ENCODE data around the gene GPRIN1. TPM values are rescaled to one million over a fixed set of nuclear protein-coding genes. Genes with fewer than 3 reads are reported as not detected.

The GPRIN1 gene
- total RNA-seq (under 1 TPM; 0.08 to 0.32 (median 0.20) TPM), polyA plus RNA-seq (under 1 TPM; 0.13 to 0.50 TPM)
- long read RNA-seq, donor 1, result 0 reads
- long read RNA-seq, donor 2, full-length matches to known transcripts, result 3 of 3 reads
- long read RNA-seq, donor 2, partial matches to known transcripts, result 0 of 3 reads
- long read RNA-seq, donor 2, other reads (novel, unspliced or antisense), result 0 of 3 reads
- long read RNA-seq, donor 3, full-length matches to known transcripts, result 1 of 1 reads
- long read RNA-seq, donor 3, partial matches to known transcripts, result 0 of 1 reads
- long read RNA-seq, donor 3, other reads (novel, unspliced or antisense), result 0 of 1 reads

GRCh38 chr5:176609724-176610434, at the start of gene GPRIN1:
TSS of gene GPRIN1 (minus strand) at chr5:176610156. CDS start at chr5:176599834, 10,322 bp downstream.
- Histone ChIP-seq H3K27me3 (peaks cover 2% of the 10 kb centered on the region), H3K4me1 (ENCODE audit: insufficient read depth) (peaks cover 4% of the 10 kb centered on the region), H3K36me3 (no peaks in the 10 kb centered on the region), H3K27ac (no peak within 1 kb of the TSS), H3K9me3 (no peaks in the 10 kb centered on the region), H3K4me3 (peak within 1 kb of the TSS; percentile 11)
- intact Hi-C loops (cut with DNase I), result no loop called here
- TF ChIP-seq CTCF (IDR thresholded peaks at IDR 0.05) (no peak), POLR2A (IDR thresholded peaks at IDR 0.05) (no peak), EP300 (IDR thresholded peaks at IDR 0.05) (no peak)
- WGBS, 3 donors, result 0 to 2% (median 1%) methylated on average over 22 to 101 of the region's 101 CpGs
- DNase-seq, result no peak

GRCh38 chr5:176659512-176659839, 49.5 kb upstream of the GPRIN1 start:
- Histone ChIP-seq H3K27ac (peak overlapping the region in 1 of 2 donors; percentile 47), H3K4me3 (no peak overlapping the region), H3K36me3 (no peaks in the 10 kb centered on the region), H3K27me3 (no peaks in the 10 kb centered on the region), H3K9me3 (no peaks in the 10 kb centered on the region), H3K4me1 (ENCODE audit: insufficient read depth) (peaks cover 9% of the 10 kb centered on the region)
- DNase-seq, result no peak
- intact Hi-C loops (cut with DNase I), result loop anchor here in 1 of 4 donors (5.0 kb wide), 1 partner anchor 453 kb away; no protein-coding TSS in a partner anchor
- 55 to 64% (median 59%) methylated on average over 7 of the region's 7 CpGs for WGBS, 3 donors
- no peak for TF ChIP-seq POLR2A (IDR thresholded peaks at IDR 0.05)
- no peak for TF ChIP-seq EP300 (IDR thresholded peaks at IDR 0.05)
- no peak for TF ChIP-seq CTCF (IDR thresholded peaks at IDR 0.05)

GRCh38 chr5:176658817-176659511, 49.0 kb upstream of the GPRIN1 start:
- WGBS, 3 donors, result 30 to 54% (median 42%) methylated on average over 11 of the region's 11 CpGs
- H3K4me3 ChIP-seq, result no peak overlapping the region
- no peak for TF ChIP-seq POLR2A (IDR thresholded peaks at IDR 0.05)
- TF ChIP-seq EP300 (IDR thresholded peaks at IDR 0.05), result no peak
- no peak for TF ChIP-seq CTCF (IDR thresholded peaks at IDR 0.05)
- no peaks in the 10 kb centered on the region for H3K27me3 ChIP-seq
- peak overlapping the region in 1 of 2 donors; percentile 47 for H3K27ac ChIP-seq
- intact Hi-C loops (cut with DNase I), result loop anchor here in 1 of 4 donors (5.0 kb wide), 1 partner anchor 453 kb away; no protein-coding TSS in a partner anchor
- H3K36me3 ChIP-seq, result no peaks in the 10 kb centered on the region
- DNase-seq, result peak in 2 of 5 donors; percentile 27 to 53
- H3K4me1 ChIP-seq (ENCODE audit: insufficient read depth), result peaks cover 9% of the 10 kb centered on the region
- H3K9me3 ChIP-seq, result no peaks in the 10 kb centered on the region

GRCh38 chr5:176658007-176658599, 48.1 kb upstream of the GPRIN1 start:
- Histone ChIP-seq H3K4me1 (ENCODE audit: insufficient read depth) (peaks cover 9% of the 10 kb centered on the region), H3K4me3 (no peak overlapping the region), H3K9me3 (no peaks in the 10 kb centered on the region), H3K27ac (peak overlapping the region in 1 of 2 donors; percentile 47), H3K36me3 (no peaks in the 10 kb centered on the region), H3K27me3 (no peaks in the 10 kb centered on the region)
- WGBS, 3 donors, result 42 to 53% (median 50%) methylated on average over 14 of the region's 14 CpGs
- intact Hi-C loops (cut with DNase I), result loop anchor here in 1 of 4 donors (5.0 kb wide), 1 partner anchor 454 kb away; no protein-coding TSS in a partner anchor
- peak; percentile 68 to 81 (median 72) for DNase-seq
- TF ChIP-seq EP300 (IDR thresholded peaks at IDR 0.05) (no peak), POLR2A (IDR thresholded peaks at IDR 0.05) (no peak), CTCF (IDR thresholded peaks at IDR 0.05) (peak; percentile 38 to 66 (median 65))
